Endodermal cell (in vitro differentiated cells): ENCODE data around the gene CCDC191. TPM values are rescaled to one million over a fixed set of nuclear protein-coding genes. Genes with fewer than 3 reads are reported as not detected.

Source experiments
- DNase-seq: peaks from one replicate; pipeline ENCODE4 v3.0.0-alpha.2; 2017
- H3K27ac ChIP-seq: 2 replicates; pipeline ENCODE4 v1.5.1; 2013; ENCODE audit warnings: mild to moderate bottlenecking, low read depth, low read length, moderate library complexity
- H3K27me3 ChIP-seq: 2 replicates; pipeline ENCODE4 v1.6.1; 2013; ENCODE audit warnings: mild to moderate bottlenecking, low read length, moderate library complexity; ENCODE audit not compliant: insufficient read depth, control insufficient read depth, poor library complexity, severe bottlenecking
- H3K36me3 ChIP-seq: 2 replicates; pipeline ENCODE4 v1.7.0; 2013; ENCODE audit warnings: mild to moderate bottlenecking, low read length, moderate library complexity; ENCODE audit not compliant: control insufficient read depth, insufficient read depth
- H3K4me1 ChIP-seq: one replicate; pipeline ENCODE4 v1.7.0; 2013; ENCODE audit warnings: low read length; ENCODE audit not compliant: control insufficient read depth, insufficient read depth
- H3K4me3 ChIP-seq: 2 replicates; pipeline ENCODE4 v1.5.1; 2013; ENCODE audit warnings: mild to moderate bottlenecking, low read length, moderate library complexity
- H3K9ac ChIP-seq: 2 replicates; pipeline ENCODE4 v1.6.1; 2013; ENCODE audit warnings: mild to moderate bottlenecking, low read length, moderate library complexity; ENCODE audit not compliant: poor library complexity, severe bottlenecking; ENCODE audit errors: extremely low read depth
- H3K9me3 ChIP-seq: 2 replicates; pipeline ENCODE4 v1.6.1; 2013; ENCODE audit warnings: mild to moderate bottlenecking, low read length, moderate library complexity; ENCODE audit not compliant: control insufficient read depth
- H3K27ac Mint-ChIP-seq: 2 replicates; pipeline ENCODE4 v1.8.0; 2020; ENCODE audit warnings: mixed read lengths
- H3K27me3 Mint-ChIP-seq: 2 replicates; pipeline ENCODE4 v1.8.0; 2021; ENCODE audit warnings: mild to moderate bottlenecking, mixed read lengths; ENCODE audit not compliant: insufficient read depth
- H3K36me3 Mint-ChIP-seq: 2 replicates; pipeline ENCODE4 v1.8.0; 2020; ENCODE audit warnings: low read depth, mixed read lengths
- H3K4me1 Mint-ChIP-seq: 2 replicates; pipeline ENCODE4 v1.8.0; 2020; ENCODE audit warnings: mixed read lengths
- H3K4me3 Mint-ChIP-seq: 2 replicates; pipeline ENCODE4 v1.8.0; 2020; ENCODE audit warnings: mild to moderate bottlenecking, moderate library complexity, mixed read lengths
- H3K9me3 Mint-ChIP-seq: 2 replicates; pipeline ENCODE4 v1.8.0; 2020; ENCODE audit warnings: mild to moderate bottlenecking, mixed read lengths
- WGBS, 2 experiments: methylation state at CpG; one replicate each; pipeline versions ENCODE4 v1.1.5 to v1.1.7; 2013; ENCODE audit warnings: missing lambda C conversion rate in 2 of 2, mixed read lengths in 1 of 2; ENCODE audit not compliant: insufficient coverage in 1 of 2, insufficient read length in 1 of 2; 5-methylcytosine and 5-hydroxymethylcytosine counted together
- total RNA-seq, 2 donors: library from RNA; stranded (reverse); fragmentation: NEBNext Ultra II Directional in 1 of 2; extraction: Animal tissue kit (Norgen Biotek cat#: 25700) in 1 of 2; gene quantifications; 2 replicates in 1 of 2; 3 replicates in 1 of 2; pipeline ENCODE4 v1.2.1, GENCODE V29; 2021
- TF ChIP-seq, protein P1 (sequence below): fragments of 200-600 bp; sonication (generic); conservative IDR thresholded peaks from 2 replicates; pipeline ENCODE4 v1.5.0; 2021; ENCODE audit warnings: antibody characterized with exemption, mild to moderate bottlenecking

The CCDC191 gene
- total RNA-seq, 2 donors from 2014 or later: 4.4 to 6.1 TPM

DNA sequence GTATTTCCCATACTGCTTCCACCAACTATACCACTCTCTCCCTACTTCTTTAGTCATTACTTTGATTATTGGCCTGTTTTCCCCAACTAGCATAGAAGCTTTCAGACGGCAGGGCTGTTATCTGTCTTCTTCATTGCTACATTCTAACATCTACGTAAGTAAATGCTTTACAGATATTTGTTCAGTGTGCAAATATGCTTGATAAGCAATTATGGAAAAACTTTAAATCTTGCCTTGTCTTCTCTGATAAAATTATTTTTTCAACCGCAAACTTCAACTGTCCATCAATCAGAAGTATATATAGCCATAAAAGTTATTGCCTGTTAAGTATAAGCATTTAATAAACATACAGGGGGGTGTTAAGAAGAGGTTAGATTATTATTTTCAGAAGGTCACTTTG is 72.8 kb downstream of the CCDC191 start:
- Histone ChIP-seq H3K27ac (no peak overlapping the region), H3K9me3 (peaks cover 5% of the 10 kb centered on the region), H3K36me3 (no peaks in the 10 kb centered on the region), H3K27me3 (no peaks in the 10 kb centered on the region), H3K4me1 (peaks cover 4% of the 10 kb centered on the region), H3K4me3 (no peak overlapping the region), H3K9ac (no peak overlapping the region)
- H3K4me3 Mint-ChIP-seq: no peak overlapping the region
- no peaks in the 10 kb centered on the region for H3K27me3 Mint-ChIP-seq
- H3K36me3 Mint-ChIP-seq: peaks cover 2% of the 10 kb centered on the region
- peaks cover 5% of the 10 kb centered on the region for H3K4me1 Mint-ChIP-seq
- H3K27ac Mint-ChIP-seq: no peak overlapping the region
- TF ChIP-seq, protein P1, sequence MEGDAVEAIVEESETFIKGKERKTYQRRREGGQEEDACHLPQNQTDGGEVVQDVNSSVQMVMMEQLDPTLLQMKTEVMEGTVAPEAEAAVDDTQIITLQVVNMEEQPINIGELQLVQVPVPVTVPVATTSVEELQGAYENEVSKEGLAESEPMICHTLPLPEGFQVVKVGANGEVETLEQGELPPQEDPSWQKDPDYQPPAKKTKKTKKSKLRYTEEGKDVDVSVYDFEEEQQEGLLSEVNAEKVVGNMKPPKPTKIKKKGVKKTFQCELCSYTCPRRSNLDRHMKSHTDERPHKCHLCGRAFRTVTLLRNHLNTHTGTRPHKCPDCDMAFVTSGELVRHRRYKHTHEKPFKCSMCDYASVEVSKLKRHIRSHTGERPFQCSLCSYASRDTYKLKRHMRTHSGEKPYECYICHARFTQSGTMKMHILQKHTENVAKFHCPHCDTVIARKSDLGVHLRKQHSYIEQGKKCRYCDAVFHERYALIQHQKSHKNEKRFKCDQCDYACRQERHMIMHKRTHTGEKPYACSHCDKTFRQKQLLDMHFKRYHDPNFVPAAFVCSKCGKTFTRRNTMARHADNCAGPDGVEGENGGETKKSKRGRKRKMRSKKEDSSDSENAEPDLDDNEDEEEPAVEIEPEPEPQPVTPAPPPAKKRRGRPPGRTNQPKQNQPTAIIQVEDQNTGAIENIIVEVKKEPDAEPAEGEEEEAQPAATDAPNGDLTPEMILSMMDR: no peak
- no peaks in the 10 kb centered on the region for H3K9me3 Mint-ChIP-seq
- WGBS, 2 experiments: 90 to 100% methylated on average over 1 to 3 of the region's 3 CpGs
- no peak for DNase-seq

DNA sequence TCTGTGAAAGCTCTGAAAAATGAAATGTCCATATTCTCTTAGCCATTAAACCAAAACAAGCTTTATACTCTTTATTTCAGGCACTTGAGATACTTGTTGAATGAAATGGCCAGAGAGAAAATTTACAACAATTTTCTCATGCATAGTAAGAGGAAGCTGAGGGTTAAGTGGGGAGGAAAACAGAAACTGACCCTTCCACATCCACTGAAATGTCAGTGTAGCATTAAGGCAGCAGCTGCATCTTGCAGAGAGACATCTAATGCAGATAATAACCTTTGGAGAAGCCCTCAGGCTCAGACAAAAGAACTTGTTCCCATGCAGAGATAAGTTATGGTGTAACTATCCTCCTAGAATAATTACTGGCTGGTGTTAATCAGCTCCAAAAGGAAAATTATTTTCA is 74.5 kb downstream of the CCDC191 start:
- no peak overlapping the region for H3K27ac ChIP-seq
- H3K4me1 ChIP-seq: peaks cover 4% of the 10 kb centered on the region
- Mint-ChIP-seq H3K36me3 (peaks cover 2% of the 10 kb centered on the region), H3K27me3 (no peaks in the 10 kb centered on the region), H3K27ac (no peak overlapping the region), H3K4me3 (no peak overlapping the region), H3K9me3 (no peaks in the 10 kb centered on the region), H3K4me1 (peaks cover 5% of the 10 kb centered on the region)
- TF ChIP-seq, protein P1: no peak
- no peaks in the 10 kb centered on the region for H3K27me3 ChIP-seq
- no peaks in the 10 kb centered on the region for H3K36me3 ChIP-seq
- DNase-seq: no peak
- peaks cover 5% of the 10 kb centered on the region for H3K9me3 ChIP-seq
- H3K9ac ChIP-seq: no peak overlapping the region
- H3K4me3 ChIP-seq: no peak overlapping the region

DNA sequence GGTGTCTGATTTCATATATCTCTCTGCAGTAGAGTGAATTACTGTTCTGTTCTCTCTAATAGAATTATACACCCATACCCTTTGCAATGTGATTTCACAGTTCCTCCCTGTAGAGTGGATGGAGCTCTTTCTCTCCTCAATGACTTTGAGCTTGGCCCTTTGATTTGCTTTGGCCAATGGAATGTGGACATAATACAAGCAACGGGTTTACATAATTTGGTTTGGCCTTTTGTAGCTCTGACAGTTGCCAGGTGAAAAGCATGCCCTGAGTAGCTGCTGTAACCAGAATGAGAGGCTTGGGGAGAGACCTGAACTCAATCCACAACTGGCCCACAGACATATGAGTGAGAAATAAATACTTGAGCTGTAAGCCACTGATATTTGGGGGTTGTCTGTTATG is 76.4 kb downstream of the CCDC191 start:
- Histone ChIP-seq H3K9me3 (no peaks in the 10 kb centered on the region), H3K9ac (no peak overlapping the region), H3K4me1 (peaks cover 4% of the 10 kb centered on the region), H3K36me3 (no peaks in the 10 kb centered on the region), H3K27ac (no peak overlapping the region), H3K4me3 (no peak overlapping the region), H3K27me3 (no peaks in the 10 kb centered on the region)
- Mint-ChIP-seq H3K27ac (no peak overlapping the region), H3K4me3 (no peak overlapping the region), H3K36me3 (peaks cover 1% of the 10 kb centered on the region), H3K27me3 (no peaks in the 10 kb centered on the region), H3K9me3 (peaks cover under 1% of the 10 kb centered on the region), H3K4me1 (peaks cover 1% of the 10 kb centered on the region)
- 85 to 100% methylated on average over 1 of the region's 1 CpG for WGBS, 2 experiments
- TF ChIP-seq, protein P1: no peak
- DNase-seq: no peak
